AG04449 (cell line): Measurements from ENCODE around the gene GJD4.

ENCODE experiments used
- CTCF ChIA-PET: fragments of 350-600 bp; formaldehyde crosslinking; extraction: SDS; loops from one replicate; lab custom pipeline; 2021; ENCODE audit warnings: antibody characterized with exemption; lab: Yijun Ruan, JAX
- POLR2A ChIA-PET: fragments of 400-600, 350-600 bp; formaldehyde crosslinking; extraction: SDS; loops from one replicate; lab custom pipeline; 2020; ENCODE audit warnings: antibody characterized with exemption, inconsistent platforms; lab: Yijun Ruan, JAX
- DNase-seq: peaks from one replicate; pipeline ENCODE4 v3.0.0-alpha.2; 2010; ENCODE audit warnings: low read depth, low spot score
- H3K4me3 ChIP-seq: 2 replicates; pipeline ENCODE4 v1.5.1; 2011; ENCODE audit warnings: low read depth, mild to moderate bottlenecking, control low read depth, low read length
- CTCF ChIP-seq: IDR thresholded peaks from one replicate; pipeline ENCODE4 v1.5.1; 2011; ENCODE audit warnings: mild to moderate bottlenecking, moderate library complexity, low read length, control low read depth, inconsistent platforms; ENCODE audit not compliant: insufficient read depth; ENCODE audit errors: missing control alignments

Gene GJD4

GRCh38 chr10:35568483-35569015 lies 36.6 kb upstream of the GJD4 start:
- ChIA-PET CTCF (interaction anchor here (1.4 kb wide), 1 partner anchor 16 kb away, joined by 3 read pairs; no protein-coding TSS in a partner anchor), POLR2A (no interaction called here)
- no peak overlapping the region for H3K4me3 ChIP-seq
- DNase-seq = no peak
- TF ChIP-seq CTCF = no peak

DNA sequence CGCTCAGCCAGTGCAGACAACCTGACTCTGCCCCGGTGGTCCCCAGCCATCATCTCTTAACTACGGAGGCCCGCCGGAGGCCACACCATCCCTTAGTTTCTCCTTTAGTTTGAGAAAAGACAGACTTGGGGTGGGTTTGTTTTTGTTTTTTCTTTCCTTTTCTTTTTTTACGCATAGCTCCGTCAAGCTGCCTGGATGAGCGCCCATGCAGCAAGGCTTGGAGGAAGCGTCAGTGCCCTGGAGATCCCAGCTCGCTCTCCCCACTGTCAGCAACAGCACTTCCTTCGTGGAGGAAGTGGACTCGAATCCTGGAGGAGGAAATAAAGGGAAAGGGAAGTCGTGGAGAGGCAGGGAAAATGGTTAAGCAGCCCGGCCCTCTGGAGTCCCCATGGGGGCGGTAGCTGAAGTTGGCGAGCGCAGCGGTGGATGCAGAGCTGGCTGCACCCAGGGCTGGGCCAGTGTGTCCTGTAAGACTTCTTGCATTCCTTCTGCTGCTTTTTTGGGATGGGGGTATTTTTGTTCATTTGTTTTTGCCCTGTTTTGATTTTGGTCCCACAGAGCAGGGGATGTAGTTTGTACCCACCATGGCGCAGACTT lies 35.9 kb upstream of the GJD4 start:
- POLR2A ChIA-PET = no interaction called here
- TF ChIP-seq CTCF = no peak
- H3K4me3 ChIP-seq = no peak overlapping the region
- CTCF ChIA-PET = interaction anchor here (1.4 kb wide), 1 partner anchor 16 kb away, joined by 3 read pairs; no protein-coding TSS in a partner anchor
- DNase-seq = no peak

DNA sequence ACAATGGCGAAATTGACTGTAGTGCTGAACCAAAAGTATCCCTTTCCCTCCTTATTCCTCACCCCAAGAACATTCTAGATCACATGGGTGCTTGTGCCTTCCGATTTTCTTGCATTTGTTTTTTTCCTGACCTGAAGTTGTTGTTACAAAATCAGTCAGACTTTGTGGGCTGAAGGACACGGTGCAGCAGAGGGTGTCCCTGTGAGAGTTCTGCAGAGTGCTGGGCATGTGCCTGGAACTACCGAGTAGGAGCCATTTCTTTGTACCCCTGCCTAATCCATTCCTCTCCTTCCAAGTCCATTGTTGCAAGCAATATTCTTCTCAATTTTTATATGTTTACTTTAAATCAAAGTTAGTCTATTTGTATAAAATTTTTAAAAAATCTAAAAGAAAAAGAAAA lies 35.3 kb upstream of the GJD4 start:
- no peak for TF ChIP-seq CTCF
- CTCF ChIA-PET = no interaction called here
- POLR2A ChIA-PET = no interaction called here
- DNase-seq = no peak
- H3K4me3 ChIP-seq = no peak overlapping the region

DNA sequence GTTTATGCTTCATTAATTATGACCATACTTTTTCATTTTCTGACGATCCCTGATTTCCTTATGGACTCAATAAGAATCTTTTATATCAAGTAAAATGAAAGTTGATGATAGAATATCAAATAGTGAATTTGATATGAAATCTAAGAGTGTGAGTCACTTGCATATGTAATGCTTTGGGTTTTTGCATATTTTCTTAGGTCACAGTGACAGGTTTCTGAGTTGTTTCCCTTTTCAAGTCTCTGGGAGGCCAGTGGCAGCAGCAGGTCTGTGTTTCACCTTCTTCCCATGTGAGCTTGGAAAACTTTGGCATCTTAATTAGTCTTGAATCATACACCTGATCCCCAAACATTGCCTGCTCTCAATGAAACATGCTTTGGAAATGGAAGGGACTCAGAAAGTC lies 34.7 kb upstream of the GJD4 start:
- POLR2A ChIA-PET = no interaction called here
- TF ChIP-seq CTCF = no peak

GRCh38 chr10:35572583-35572982 lies 32.6 kb upstream of the GJD4 start:
- ChIA-PET CTCF (interaction anchor here (1.1 to 6.9 kb wide), 2 partner anchors 9 to 1207 kb away, joined by 3 to 89 read pairs; no protein-coding TSS in a partner anchor), POLR2A (no interaction called here)
- H3K4me3 ChIP-seq = no peak overlapping the region
- no peak for TF ChIP-seq CTCF
- DNase-seq = no peak

More for the DNA sequence above, 34.7 kb upstream of the GJD4 start:
- no peak for DNase-seq
- CTCF ChIA-PET = interaction anchor here (6.9 kb wide), 1 partner anchor 7 kb away, joined by 89 read pairs; no protein-coding TSS in a partner anchor
- no peak overlapping the region for H3K4me3 ChIP-seq

- ChIA-PET CTCF (interaction anchor here (1.3 to 6.9 kb wide), 3 partner anchors 10 to 178 kb away, joined by 3 to 89 read pairs (median 3); no protein-coding TSS in a partner anchor), POLR2A (no interaction called here)
- no peak for DNase-seq
- H3K4me3 ChIP-seq = no peak overlapping the region
- TF ChIP-seq CTCF = no peak
Observed at GRCh38 chr10:35573796-35574195, 31.3 kb upstream of the GJD4 start.
